H1 (cell line): Measurements from ENCODE around the gene AAR2. TPM values are rescaled to one million over a fixed set of nuclear protein-coding genes. Genes with fewer than 3 reads are reported as not detected.

Source experiments
- CTCF ChIA-PET: fragments of 300-600 bp; sonication (Branson Sonifier 250); formaldehyde crosslinking; loops from one replicate; lab custom pipeline; 2021; ENCODE audit not compliant: partially characterized antibody; lab: Charles Lee
- POLR2A ChIA-PET: fragments of 300-600 bp; sonication (Branson Sonifier 250); formaldehyde crosslinking; loops from one replicate; lab custom pipeline; 2021; ENCODE audit warnings: inconsistent platforms; ENCODE audit not compliant: partially characterized antibody; lab: Charles Lee
- DNase-seq, 2 experiments: peaks; one replicate each; pipeline versions ENCODE4 v3.0.0 to v3.0.0-alpha.2; 2010 to 2022; ENCODE audit warnings: low spot score in 2 of 2, low read depth in 1 of 2, mixed read lengths in 1 of 2
- FAIRE-seq: peaks from 2 replicates; lab custom pipeline; 2011; peaks lifted over from hg19 to GRCh38; lab: Jason Lieb, UNC
- H2AFZ ChIP-seq: 2 replicates; pipeline ENCODE4 v1.8.1; 2012; ENCODE audit warnings: low read length, inconsistent platforms
- H2AK5ac ChIP-seq: 2 replicates; pipeline ENCODE4 v1.6.1; 2013; ENCODE audit warnings: low read depth, low read length
- H2BK120ac ChIP-seq: replicated peaks from 2 replicates; pipeline ENCODE3; 2013; ENCODE audit warnings: low read depth, low read length, inconsistent platforms
- H2BK12ac ChIP-seq: 2 replicates; pipeline ENCODE4 v1.6.1; 2013; ENCODE audit warnings: low read depth, low read length
- H2BK15ac ChIP-seq: 2 replicates; pipeline ENCODE4 v1.6.1; 2013; ENCODE audit warnings: low read length
- H2BK20ac ChIP-seq: 2 replicates; pipeline ENCODE4 v1.6.1; 2013; ENCODE audit warnings: low read length
- H2BK5ac ChIP-seq: 2 replicates; pipeline ENCODE4 v1.6.1; 2013; ENCODE audit warnings: low read depth, low read length
- H3K14ac ChIP-seq: 2 replicates; pipeline ENCODE4 v1.6.1; 2013; ENCODE audit warnings: inconsistent platforms; ENCODE audit not compliant: insufficient read length
- H3K18ac ChIP-seq: 2 replicates; pipeline ENCODE4 v1.6.1; 2013; ENCODE audit warnings: low read length; ENCODE audit errors: extremely low read depth
- H3K23ac ChIP-seq: 2 replicates; pipeline ENCODE4 v1.6.1; 2013; ENCODE audit warnings: inconsistent platforms; ENCODE audit not compliant: insufficient read length
- H3K23me2 ChIP-seq: 2 replicates; pipeline ENCODE4 v1.6.1; 2013; ENCODE audit warnings: low read depth, low read length
- H3K27ac ChIP-seq: 2 replicates; pipeline ENCODE4 v1.6.1; 2011; ENCODE audit warnings: low read depth, low read length, inconsistent platforms
- H3K27me3 ChIP-seq, 4 experiments: replicated peaks in 1 of 4; 1 replicate in 1 of 4; 2 replicates in 3 of 4; pipeline versions ENCODE4 v1.6.1 to v1.8.1; 2011 to 2013; ENCODE audit warnings: low read length in 3 of 4, mild to moderate bottlenecking in 3 of 4, inconsistent platforms in 2 of 4, mixed read lengths in 2 of 4, moderate library complexity in 1 of 4; ENCODE audit not compliant: control insufficient read depth in 3 of 4, insufficient read depth in 3 of 4; ENCODE audit errors: extremely low read depth in 1 of 4
- H3K36me3 ChIP-seq, 4 experiments: 2 replicates each; pipeline versions ENCODE4 v1.6.1 to v1.8.1; 2011 to 2013; ENCODE audit warnings: mild to moderate bottlenecking in 4 of 4, low read length in 3 of 4, moderate library complexity in 2 of 4, control low read depth in 1 of 4, inconsistent platforms in 1 of 4; ENCODE audit not compliant: insufficient read depth in 4 of 4, control insufficient read depth in 2 of 4
- H3K4ac ChIP-seq: replicated peaks from 2 replicates; pipeline ENCODE3; 2013; ENCODE audit warnings: low read length, low read depth, mixed read lengths, inconsistent platforms; ENCODE audit not compliant: insufficient read length
- H3K4me1 ChIP-seq, 4 experiments: replicated peaks in 1 of 4; 1 replicate in 1 of 4; 2 replicates in 3 of 4; pipeline versions ENCODE4 v1.6.1 to v1.8.1; 2011 to 2013; ENCODE audit warnings: low read length in 3 of 4, inconsistent platforms in 2 of 4, mixed read lengths in 1 of 4; ENCODE audit not compliant: insufficient read depth in 4 of 4, control insufficient read depth in 3 of 4
- H3K4me2 ChIP-seq, 2 experiments: 2 replicates each; pipeline versions ENCODE4 v1.6.1 to v1.8.1; 2011 to 2013; ENCODE audit warnings: low read depth in 2 of 2, low read length in 2 of 2, control low read depth in 1 of 2, inconsistent platforms in 1 of 2, mild to moderate bottlenecking in 1 of 2; ENCODE audit not compliant: insufficient read depth in 1 of 2
- H3K4me3 ChIP-seq, 4 experiments: fragments of 200-600, 300-600 bp in 1 of 4; sonication (generic), shearing (Covaris generic), sonication (Bioruptor Twin) in 1 of 4; 2 replicates each; pipeline versions ENCODE4 v1.5.1 to v1.8.1; 2011 to 2016; ENCODE audit warnings: low read length in 4 of 4, low read depth in 3 of 4, control low read depth in 2 of 4, inconsistent platforms in 2 of 4, mild to moderate bottlenecking in 2 of 4, mixed read lengths in 1 of 4, moderate library complexity in 1 of 4; ENCODE audit not compliant: insufficient read depth in 2 of 4; ENCODE audit errors: extremely low read depth in 1 of 4
- H3K56ac ChIP-seq: replicated peaks from 2 replicates; pipeline ENCODE3; 2013; ENCODE audit warnings: low read depth, mild to moderate bottlenecking, mixed read lengths, low read length, inconsistent platforms; ENCODE audit not compliant: insufficient read length
- H3K79me1 ChIP-seq: 2 replicates; pipeline ENCODE4 v1.6.1; 2013; ENCODE audit warnings: low read depth, low read length, control low read depth
- H3K79me2 ChIP-seq, 2 experiments: 2 replicates each; pipeline versions ENCODE4 v1.6.1 to v1.8.1; 2012 to 2013; ENCODE audit warnings: low read length in 2 of 2, mild to moderate bottlenecking in 2 of 2, inconsistent platforms in 1 of 2; ENCODE audit not compliant: insufficient read depth in 2 of 2, control insufficient read depth in 1 of 2
- H3K9ac ChIP-seq, 4 experiments: replicated peaks in 1 of 4; 1 replicate in 1 of 4; 2 replicates in 3 of 4; pipeline versions ENCODE4 v1.6.1 to v1.8.1; 2011 to 2013; ENCODE audit warnings: low read depth in 3 of 4, low read length in 3 of 4, control low read depth in 2 of 4, mild to moderate bottlenecking in 2 of 4, moderate library complexity in 2 of 4, inconsistent platforms in 1 of 4; ENCODE audit errors: extremely low read depth in 1 of 4
- H3K9me3 ChIP-seq, 2 experiments: 2 replicates each; pipeline versions ENCODE4 v1.6.1 to v1.8.1; 2012 to 2013; ENCODE audit warnings: mild to moderate bottlenecking in 2 of 2, moderate library complexity in 2 of 2, control low read depth in 1 of 2, inconsistent platforms in 1 of 2, low read depth in 1 of 2, low read length in 1 of 2, mixed read lengths in 1 of 2; ENCODE audit not compliant: insufficient read depth in 2 of 2
- H4K20me1 ChIP-seq, 2 experiments: replicated peaks in 1 of 2; 2 replicates each; pipeline versions ENCODE3 to v1.8.1; 2011 to 2013; ENCODE audit warnings: inconsistent platforms in 2 of 2, low read length in 2 of 2, mild to moderate bottlenecking in 1 of 2; ENCODE audit not compliant: insufficient read depth in 2 of 2, control insufficient read depth in 1 of 2
- H4K5ac ChIP-seq: 2 replicates; pipeline ENCODE4 v1.6.1; 2013; ENCODE audit warnings: low read length, low read depth, mixed read lengths, inconsistent platforms; ENCODE audit not compliant: insufficient read length
- H4K8ac ChIP-seq: 2 replicates; pipeline ENCODE4 v1.8.0; 2013; ENCODE audit warnings: mild to moderate bottlenecking, moderate library complexity, low read length, inconsistent platforms; ENCODE audit not compliant: insufficient read depth; ENCODE audit errors: extremely low read depth
- H4K91ac ChIP-seq: replicated peaks from 2 replicates; pipeline ENCODE3; 2013; ENCODE audit warnings: low read length, mixed read lengths, inconsistent platforms; ENCODE audit not compliant: insufficient read length
- CTCF ChIP-seq, 3 experiments: IDR thresholded peaks; 1 replicate in 2 of 3; 2 replicates in 1 of 3; pipeline versions ENCODE4 v1.5.1 to v1.6.1; 2011; ENCODE audit warnings: low read length in 3 of 3, mild to moderate bottlenecking in 3 of 3, inconsistent platforms in 2 of 3, low read depth in 1 of 3, moderate library complexity in 1 of 3; ENCODE audit not compliant: insufficient read depth in 1 of 3; ENCODE audit errors: control extremely low read depth in 1 of 3
- GABPA ChIP-seq: IDR thresholded peaks from 2 replicates; pipeline ENCODE4 v1.6.1; 2011; ENCODE audit warnings: mild to moderate bottlenecking, low read length, moderate library complexity, borderline replicate concordance; ENCODE audit not compliant: insufficient read depth
- JUN ChIP-seq: IDR thresholded peaks from 2 replicates; pipeline ENCODE4 v1.6.1; 2011; ENCODE audit warnings: low read depth, mild to moderate bottlenecking, improper control_type of control experiment, low read length
- JUND ChIP-seq: IDR thresholded peaks from 2 replicates; pipeline ENCODE4 v1.6.1; 2011; ENCODE audit warnings: mild to moderate bottlenecking, improper control_type of control experiment, low read length
- KDM4A ChIP-seq: IDR thresholded peaks from one replicate; pipeline ENCODE4 v1.7.1; 2012; ENCODE audit warnings: low read depth, mild to moderate bottlenecking, moderate library complexity, low read length, inconsistent platforms; ENCODE audit not compliant: severe bottlenecking
- POLR2A ChIP-seq, 2 experiments: IDR thresholded peaks; 1 replicate in 1 of 2; 2 replicates in 1 of 2; pipeline ENCODE4 v1.6.1; 2011; ENCODE audit warnings: low read depth in 2 of 2, low read length in 2 of 2, mild to moderate bottlenecking in 2 of 2; ENCODE audit errors: control extremely low read depth in 1 of 2
- POLR2AphosphoS5 ChIP-seq: IDR thresholded peaks from 2 replicates; pipeline ENCODE4 v1.6.1; 2011; ENCODE audit warnings: low read depth, low read length
- RAD21 ChIP-seq, 2 experiments: IDR thresholded peaks in 1 of 2; conservative IDR thresholded peaks in 1 of 2; 2 replicates each; pipeline ENCODE4 v1.6.1; 2011; ENCODE audit warnings: low read depth in 2 of 2, low read length in 2 of 2, improper control_type of control experiment in 1 of 2, inconsistent platforms in 1 of 2, mild to moderate bottlenecking in 1 of 2, moderate library complexity in 1 of 2
- RBBP5 ChIP-seq: IDR thresholded peaks from 2 replicates; pipeline ENCODE4 v1.7.1; 2012; ENCODE audit warnings: low read depth, mild to moderate bottlenecking, inconsistent platforms, low read length, moderate library complexity, borderline replicate concordance
- RNF2 ChIP-seq: fragments of 200-900, 300-1000 bp; sonication (generic); IDR thresholded peaks from 2 replicates; pipeline ENCODE4 v1.7.1; 2016; ENCODE audit warnings: borderline replicate concordance, low read depth, mild to moderate bottlenecking, antibody characterized with exemption, low read length; ENCODE audit not compliant: poor library complexity, severe bottlenecking; ENCODE audit errors: missing control alignments
- WGBS, 2 experiments: shearing (Covaris generic) in 1 of 2; methylation state at CpG; one replicate each; pipeline versions ENCODE4 v1.1.6 to v1.1.7; 2013 to 2015; ENCODE audit warnings: low lambda C conversion rate in 2 of 2, mixed read lengths in 2 of 2, inconsistent platforms in 1 of 2, low coverage in 1 of 2, missing lambda C conversion rate in 1 of 2; ENCODE audit not compliant: insufficient replicate concordance in 2 of 2, insufficient coverage in 1 of 2, insufficient read length in 1 of 2; ENCODE audit errors: extremely low coverage in 1 of 2, missing lambda C conversion rate in 1 of 2; 5-methylcytosine and 5-hydroxymethylcytosine counted together
- polyA plus RNA-seq, 7 experiments: library from polyadenylated mRNA; depleted of rRNA in 3 of 7; stranded (reverse) in 5 of 7; unstranded in 2 of 7; fragments of >200 nt in 5 of 7; fragments of 200-250 nt in 2 of 7; gene quantifications; 1 replicate in 5 of 7; 2 replicates in 1 of 7; 4 replicates in 1 of 7; pipeline versions ENCODE4 v1.2.1 to v1.2.3, GENCODE V29; 2011 to 2013; ENCODE audit warnings: missing spikeins in 2 of 7, mixed read lengths in 2 of 7
- total RNA-seq: library from RNA; stranded (reverse); fragmentation: NEBNext Ultra II Directional; extraction: Animal tissue kit (Norgen Biotek cat#: 25700); gene quantifications from 2 replicates; pipeline ENCODE4 v1.2.1, GENCODE V29; 2021

AAR2 gene
- total and polyA plus RNA-seq, 2 of the 8 experiments (the other 6 are each of a cell fraction or from before 2014, with no cell fraction given) = 25.5 to 36.1 TPM

DNA sequence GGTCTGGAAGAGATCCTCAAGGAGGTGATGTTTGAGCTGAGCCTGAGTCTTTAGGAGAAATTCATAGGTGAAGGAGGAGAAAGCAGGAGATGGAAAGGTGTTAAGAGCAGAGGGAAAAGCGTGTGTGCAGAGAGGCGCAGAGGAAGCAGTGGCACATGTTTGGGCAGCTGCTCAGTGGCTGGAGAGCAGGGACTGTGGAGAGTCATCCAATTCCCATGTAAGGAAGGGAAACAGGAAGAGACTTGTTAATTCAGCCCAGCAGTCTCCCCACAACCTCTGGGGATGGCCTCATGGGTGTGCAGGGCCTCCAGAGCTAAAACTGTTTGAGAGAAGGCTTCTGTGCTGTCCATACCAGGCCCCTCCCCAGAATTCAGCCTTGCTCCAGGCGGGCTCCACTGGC is 16.2 kb downstream of the AAR2 start:
- no peaks in the 10 kb centered on the region for H3K27me3 ChIP-seq
- no peak overlapping the region for H4K91ac ChIP-seq
- FAIRE-seq = no peak
- H2BK12ac ChIP-seq = no peak overlapping the region
- no peak overlapping the region for H3K14ac ChIP-seq
- peaks cover 6 to 7% of the 10 kb centered on the region in 2 experiments for H4K20me1 ChIP-seq
- ChIA-PET CTCF (interaction anchor here (0.6 to 1.6 kb wide), 8 partner anchors 21 to 296 kb away, joined by 3 to 6 read pairs (median 4); no protein-coding TSS in a partner anchor), POLR2A (interaction anchor here (0.7 to 1.4 kb wide), 2 partner anchors 9 to 16 kb away, joined by 3 to 4 read pairs; no protein-coding TSS in a partner anchor)
- H2BK120ac ChIP-seq = no peak overlapping the region
- peaks cover 4% of the 10 kb centered on the region; the same call in 1 of the 2 replicates for H3K79me1 ChIP-seq
- H3K9ac ChIP-seq = no peak overlapping the region
- no peak overlapping the region for H2BK15ac ChIP-seq
- H3K4me3 ChIP-seq = no peak overlapping the region
- H3K36me3 ChIP-seq = peaks cover 0 to 18% (median 1%) of the 10 kb centered on the region in 4 experiments; a peak in 5 of 8 replicates
- no peaks in the 10 kb centered on the region; a peak in 1 of 7 replicates for H3K4me1 ChIP-seq
- no peak overlapping the region for H3K18ac ChIP-seq
- H2AFZ ChIP-seq = no peak overlapping the region
- no peak overlapping the region for H4K8ac ChIP-seq
- H4K5ac ChIP-seq = no peak overlapping the region
- H3K4ac ChIP-seq = no peak overlapping the region
- no peak overlapping the region for H2BK20ac ChIP-seq
- H3K4me2 ChIP-seq = no peak overlapping the region
- H3K27ac ChIP-seq = no peak overlapping the region; the same call in 1 of the 2 replicates
- H3K23me2 ChIP-seq = no peaks in the 10 kb centered on the region
- no peaks in the 10 kb centered on the region for H3K9me3 ChIP-seq
- no peaks in the 10 kb centered on the region; a peak in 1 of 4 replicates for H3K79me2 ChIP-seq
- DNase-seq = no peak
- no peak overlapping the region for H3K56ac ChIP-seq
- no peak overlapping the region for H3K23ac ChIP-seq
- no peak overlapping the region for H2AK5ac ChIP-seq
- WGBS, 2 experiments = 92% methylated on average over 3 of the region's 3 CpGs; no CpG with 5 or more reads in 1 of the 2 experiments
- no peak overlapping the region for H2BK5ac ChIP-seq
- TF ChIP-seq JUND (no peak), JUN (no peak), CTCF (IDR thresholded peaks at IDR 0.05; ENCODE audit: control extremely low read depth in 1 of 3, insufficient read depth in 1 of 3, low read depth in 1 of 3, low read length in 3 of 3) (no peak), GABPA (no peak), RAD21 (IDR thresholded peaks at IDR 0.05 in 1 of 2, conservative IDR thresholded peaks at IDR 0.05 in 1 of 2; ENCODE audit: low read depth in 2 of 2, low read length in 2 of 2) (no peak), RBBP5 (no peak), POLR2AphosphoS5 (no peak), RNF2 (no peak), POLR2A (IDR thresholded peaks at IDR 0.05; ENCODE audit: control extremely low read depth in 1 of 2, low read depth in 2 of 2, low read length in 2 of 2) (no peak), KDM4A (no peak)
